ENCODE results near the gene ING5.

The ING5 gene

GRCh38 chr2:241773511-241774418 is 71.9 kb downstream of the ING5 start:
- no peak overlapping the region for H3K4me3 ChIP-seq (ENCODE audit: low read depth, low read length)
- H3K27me3 ChIP-seq (ENCODE audit: control insufficient read depth, insufficient read depth, low read length) = no peaks in the 10 kb centered on the region
- H3K36me3 ChIP-seq (ENCODE audit: control insufficient read depth, insufficient read depth, low read length) = no peaks in the 10 kb centered on the region
- peaks cover 15% of the 10 kb centered on the region for H3K4me1 ChIP-seq
- no peak overlapping the region for H3K27ac ChIP-seq
- H3K79me2 ChIP-seq = no peaks in the 10 kb centered on the region
- TF ChIP-seq, protein P1, sequence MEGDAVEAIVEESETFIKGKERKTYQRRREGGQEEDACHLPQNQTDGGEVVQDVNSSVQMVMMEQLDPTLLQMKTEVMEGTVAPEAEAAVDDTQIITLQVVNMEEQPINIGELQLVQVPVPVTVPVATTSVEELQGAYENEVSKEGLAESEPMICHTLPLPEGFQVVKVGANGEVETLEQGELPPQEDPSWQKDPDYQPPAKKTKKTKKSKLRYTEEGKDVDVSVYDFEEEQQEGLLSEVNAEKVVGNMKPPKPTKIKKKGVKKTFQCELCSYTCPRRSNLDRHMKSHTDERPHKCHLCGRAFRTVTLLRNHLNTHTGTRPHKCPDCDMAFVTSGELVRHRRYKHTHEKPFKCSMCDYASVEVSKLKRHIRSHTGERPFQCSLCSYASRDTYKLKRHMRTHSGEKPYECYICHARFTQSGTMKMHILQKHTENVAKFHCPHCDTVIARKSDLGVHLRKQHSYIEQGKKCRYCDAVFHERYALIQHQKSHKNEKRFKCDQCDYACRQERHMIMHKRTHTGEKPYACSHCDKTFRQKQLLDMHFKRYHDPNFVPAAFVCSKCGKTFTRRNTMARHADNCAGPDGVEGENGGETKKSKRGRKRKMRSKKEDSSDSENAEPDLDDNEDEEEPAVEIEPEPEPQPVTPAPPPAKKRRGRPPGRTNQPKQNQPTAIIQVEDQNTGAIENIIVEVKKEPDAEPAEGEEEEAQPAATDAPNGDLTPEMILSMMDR (IDR thresholded peaks at IDR 0.05) = no peak
- no peak overlapping the region for H3K9ac ChIP-seq
- H2AFZ ChIP-seq = no peak overlapping the region
- no peaks in the 10 kb centered on the region for H3K9me3 ChIP-seq (ENCODE audit: control insufficient read depth, low read length)
- no peak overlapping the region for H3K4me2 ChIP-seq (ENCODE audit: low read length)

DNA sequence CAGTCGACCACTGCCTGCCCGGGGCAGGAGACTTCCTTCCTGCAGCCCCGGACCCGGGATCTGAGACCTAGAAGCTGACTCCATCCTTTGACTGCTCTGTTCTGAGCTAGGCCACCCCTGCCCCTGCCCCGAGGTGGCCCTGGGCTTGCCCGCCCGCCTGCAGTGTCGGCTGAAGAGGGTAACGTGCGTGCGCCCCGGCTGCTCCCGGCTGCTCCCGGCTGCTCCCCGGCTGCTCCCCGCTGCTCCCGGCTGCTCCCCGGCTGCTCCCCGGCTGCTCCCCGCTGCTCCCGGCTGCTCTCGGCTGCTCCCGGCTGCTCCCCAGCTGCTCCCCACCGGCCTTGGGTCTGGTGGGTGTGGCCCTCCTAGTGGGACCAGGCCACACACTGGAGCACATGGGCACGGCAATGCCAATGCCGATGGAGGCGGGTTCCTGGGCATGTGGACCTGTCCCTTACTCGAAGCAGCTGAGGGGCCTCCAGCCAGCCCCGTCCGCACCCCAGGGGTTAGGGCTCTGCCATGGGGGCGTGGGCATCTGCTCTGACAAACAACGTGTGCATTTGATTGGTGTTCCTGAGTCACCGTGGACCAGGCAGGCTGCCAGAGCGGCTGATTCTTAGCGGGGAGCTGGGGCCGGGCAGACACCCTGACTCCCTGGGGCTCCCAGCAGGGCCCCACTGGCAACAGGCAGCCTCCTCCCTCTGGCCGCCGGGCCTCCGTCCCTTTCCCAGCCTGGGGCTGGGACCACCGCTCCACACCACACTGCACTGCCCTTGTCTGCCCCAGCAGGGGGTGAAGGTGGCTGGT is 72.8 kb downstream of the ING5 start:
- no peak overlapping the region for H3K27ac ChIP-seq
- H3K4me3 ChIP-seq (ENCODE audit: low read depth, low read length) = no peak overlapping the region

GRCh38 chr2:241775223-241776177 is 73.7 kb downstream of the ING5 start:
- H3K4me2 ChIP-seq (ENCODE audit: low read length) = no peak overlapping the region
- no peak overlapping the region for H3K4me3 ChIP-seq (ENCODE audit: low read depth, low read length)
- H3K9me3 ChIP-seq (ENCODE audit: control insufficient read depth, low read length) = no peaks in the 10 kb centered on the region
- H3K79me2 ChIP-seq = no peaks in the 10 kb centered on the region
- H3K9ac ChIP-seq = no peak overlapping the region
- H3K36me3 ChIP-seq (ENCODE audit: control insufficient read depth, insufficient read depth, low read length) = no peaks in the 10 kb centered on the region
- H3K27ac ChIP-seq = no peak overlapping the region
- no peak overlapping the region for H2AFZ ChIP-seq
- peaks cover 15% of the 10 kb centered on the region for H3K4me1 ChIP-seq
- H3K27me3 ChIP-seq (ENCODE audit: control insufficient read depth, insufficient read depth, low read length) = no peaks in the 10 kb centered on the region
- TF ChIP-seq, protein P1 (IDR thresholded peaks at IDR 0.05) = no peak

More for the DNA sequence above, 72.8 kb downstream of the ING5 start:
- H3K9me3 ChIP-seq (ENCODE audit: control insufficient read depth, low read length) = no peaks in the 10 kb centered on the region
- no peaks in the 10 kb centered on the region for H3K27me3 ChIP-seq (ENCODE audit: control insufficient read depth, insufficient read depth, low read length)
- H3K9ac ChIP-seq = no peak overlapping the region
- TF ChIP-seq, protein P1 (IDR thresholded peaks at IDR 0.05) = no peak
- H2AFZ ChIP-seq = no peak overlapping the region
- no peak overlapping the region for H3K4me2 ChIP-seq (ENCODE audit: low read length)
- H3K36me3 ChIP-seq (ENCODE audit: control insufficient read depth, insufficient read depth, low read length) = no peaks in the 10 kb centered on the region
- H3K79me2 ChIP-seq = no peaks in the 10 kb centered on the region
- H3K4me1 ChIP-seq = peaks cover 15% of the 10 kb centered on the region

DNA sequence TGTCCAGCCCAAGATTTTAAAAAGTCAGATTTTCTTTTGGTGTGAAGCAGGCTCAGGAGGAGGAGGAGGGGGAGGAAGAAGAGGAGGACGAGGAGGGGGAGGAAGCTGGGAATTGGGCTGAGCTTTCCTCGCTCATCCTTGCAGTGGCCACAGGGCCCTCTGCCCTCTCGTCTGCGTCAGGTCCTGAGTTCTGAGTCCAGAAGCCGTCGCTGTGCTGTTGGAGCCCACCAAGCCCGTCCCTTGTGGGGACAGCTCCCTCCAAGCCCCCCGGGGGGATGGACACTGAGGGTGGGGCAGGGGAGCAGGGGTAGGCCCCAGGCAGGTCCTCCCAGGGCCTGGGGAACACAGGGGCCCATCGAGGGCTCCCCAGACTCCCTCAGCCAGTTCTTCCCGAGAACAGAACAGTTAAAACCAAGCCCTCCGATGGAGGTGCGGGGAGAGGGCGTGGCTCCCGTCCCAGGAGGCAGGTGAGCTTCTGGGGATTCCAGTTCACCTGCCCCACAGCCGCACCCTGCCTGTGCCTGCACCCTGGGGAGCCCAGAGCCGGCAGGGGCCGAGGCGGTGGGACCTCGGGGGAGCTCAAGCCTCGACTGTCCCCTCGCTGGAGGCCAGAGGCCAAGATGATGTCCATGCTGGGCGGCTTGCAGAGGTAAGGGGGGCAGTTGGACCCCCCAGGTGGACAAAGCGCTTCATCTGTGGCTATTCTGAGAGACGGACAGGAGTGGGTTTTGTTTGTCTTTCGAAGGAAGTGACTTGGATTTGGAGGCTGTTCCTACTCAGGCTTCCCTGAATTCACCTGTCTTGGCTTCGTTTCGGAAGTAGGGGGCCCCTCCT is 74.7 kb downstream of the ING5 start, which contains the start of gene GAL3ST2:
Gene GAL3ST2, plus strand, starts transcription at position 487 of the 834 bp plus-strand sequence. Its CDS starts 134 bp downstream, at position 621.
- H3K4me2 ChIP-seq (ENCODE audit: low read length) = no peak within 1 kb of the TSS
- TF ChIP-seq, protein P1 (IDR thresholded peaks at IDR 0.05) = no peak
- H3K27ac ChIP-seq = no peak within 1 kb of the TSS
- H3K36me3 ChIP-seq (ENCODE audit: control insufficient read depth, insufficient read depth, low read length) = no peaks in the 10 kb centered on the region
- H3K79me2 ChIP-seq = no peaks in the 10 kb centered on the region
- no peaks in the 10 kb centered on the region for H3K27me3 ChIP-seq (ENCODE audit: control insufficient read depth, insufficient read depth, low read length)
- no peak within 1 kb of the TSS for H2AFZ ChIP-seq
- no peak within 1 kb of the TSS for H3K4me3 ChIP-seq (ENCODE audit: low read depth, low read length)
- H3K9ac ChIP-seq = no peak within 1 kb of the TSS
- H3K9me3 ChIP-seq (ENCODE audit: control insufficient read depth, low read length) = no peaks in the 10 kb centered on the region
- peaks cover 10% of the 10 kb centered on the region for H3K4me1 ChIP-seq

Measured in parathyroid adenoma (tissue), 2 donors.